GM10266 (cell line): Measurements from ENCODE around the gene COX14.

Source experiments
- DNase-seq: peaks from one replicate; pipeline ENCODE4 v3.0.0; 2012; ENCODE audit errors: extremely low spot score
- TF ChIP-seq, protein P1 (sequence below): IDR thresholded peaks from 2 replicates; pipeline ENCODE4 v1.5.1; 2012; ENCODE audit warnings: mild to moderate bottlenecking, low read depth; ENCODE audit not compliant: control insufficient read depth, insufficient read depth; ENCODE audit errors: missing control alignments

COX14 gene

DNA sequence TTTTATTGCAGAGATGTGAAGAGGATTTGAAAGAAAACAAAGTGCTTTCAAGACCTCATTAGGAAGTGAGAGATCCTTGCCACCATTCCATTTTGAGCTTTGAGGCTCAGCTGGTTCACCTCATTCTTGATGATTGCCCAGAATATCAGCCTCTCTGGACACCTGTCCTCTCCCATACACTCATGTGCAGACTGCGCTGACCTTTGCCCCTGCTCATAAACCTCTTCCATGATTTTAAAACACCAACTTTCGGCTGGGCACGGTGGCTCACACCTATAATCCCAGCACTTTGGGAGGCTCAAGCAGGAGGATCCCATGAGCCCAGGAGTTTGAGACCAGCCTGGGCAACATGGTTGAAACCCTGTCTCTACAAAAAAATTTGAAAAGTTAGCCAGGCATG is 8.9 kb downstream of the COX14 start:
- TF ChIP-seq, protein P1, sequence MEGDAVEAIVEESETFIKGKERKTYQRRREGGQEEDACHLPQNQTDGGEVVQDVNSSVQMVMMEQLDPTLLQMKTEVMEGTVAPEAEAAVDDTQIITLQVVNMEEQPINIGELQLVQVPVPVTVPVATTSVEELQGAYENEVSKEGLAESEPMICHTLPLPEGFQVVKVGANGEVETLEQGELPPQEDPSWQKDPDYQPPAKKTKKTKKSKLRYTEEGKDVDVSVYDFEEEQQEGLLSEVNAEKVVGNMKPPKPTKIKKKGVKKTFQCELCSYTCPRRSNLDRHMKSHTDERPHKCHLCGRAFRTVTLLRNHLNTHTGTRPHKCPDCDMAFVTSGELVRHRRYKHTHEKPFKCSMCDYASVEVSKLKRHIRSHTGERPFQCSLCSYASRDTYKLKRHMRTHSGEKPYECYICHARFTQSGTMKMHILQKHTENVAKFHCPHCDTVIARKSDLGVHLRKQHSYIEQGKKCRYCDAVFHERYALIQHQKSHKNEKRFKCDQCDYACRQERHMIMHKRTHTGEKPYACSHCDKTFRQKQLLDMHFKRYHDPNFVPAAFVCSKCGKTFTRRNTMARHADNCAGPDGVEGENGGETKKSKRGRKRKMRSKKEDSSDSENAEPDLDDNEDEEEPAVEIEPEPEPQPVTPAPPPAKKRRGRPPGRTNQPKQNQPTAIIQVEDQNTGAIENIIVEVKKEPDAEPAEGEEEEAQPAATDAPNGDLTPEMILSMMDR: no peak
- DNase-seq: no peak

DNA sequence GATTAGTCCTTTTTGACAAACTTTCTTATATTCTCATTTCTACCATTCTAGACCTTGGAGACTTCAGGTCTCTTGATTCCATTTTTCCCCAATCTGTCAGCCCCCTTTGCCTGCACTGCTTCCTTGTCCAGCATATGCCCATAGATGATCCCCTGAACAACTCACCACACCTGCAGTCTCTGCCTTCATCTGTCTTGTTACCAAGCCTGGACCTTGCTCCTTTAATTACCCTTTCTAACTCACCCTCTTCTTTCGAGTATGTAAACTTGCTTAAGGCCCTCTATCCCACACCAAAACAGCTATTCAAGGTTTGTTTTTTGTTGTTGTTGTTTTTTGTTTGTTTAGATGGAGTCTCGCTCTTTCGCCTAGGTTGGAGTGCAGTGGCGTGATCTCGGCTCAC is 9.6 kb downstream of the COX14 start:
- DNase-seq: no peak
- TF ChIP-seq, protein P1: no peak

DNA sequence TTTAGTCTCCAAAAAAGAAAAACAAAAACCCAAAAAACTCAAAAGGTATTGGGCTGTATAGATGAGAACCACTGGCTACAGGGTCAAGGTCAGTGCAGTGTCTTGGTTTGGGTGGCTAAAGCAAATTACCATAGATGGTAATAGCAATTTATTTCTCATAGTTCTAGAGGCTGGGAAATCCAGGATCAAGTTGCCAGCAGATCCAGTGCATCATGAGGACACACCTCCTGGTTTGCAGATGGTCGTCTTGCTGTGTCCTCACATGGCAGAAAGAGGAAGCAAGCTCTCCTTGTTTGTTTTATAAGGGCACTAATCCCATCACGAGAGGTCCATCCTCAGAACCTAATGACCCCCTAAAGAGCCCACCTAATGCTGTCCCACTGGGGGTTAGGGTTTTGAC is 11.2 kb downstream of the COX14 start:
- TF ChIP-seq, protein P1: no peak
- DNase-seq: no peak

DNA sequence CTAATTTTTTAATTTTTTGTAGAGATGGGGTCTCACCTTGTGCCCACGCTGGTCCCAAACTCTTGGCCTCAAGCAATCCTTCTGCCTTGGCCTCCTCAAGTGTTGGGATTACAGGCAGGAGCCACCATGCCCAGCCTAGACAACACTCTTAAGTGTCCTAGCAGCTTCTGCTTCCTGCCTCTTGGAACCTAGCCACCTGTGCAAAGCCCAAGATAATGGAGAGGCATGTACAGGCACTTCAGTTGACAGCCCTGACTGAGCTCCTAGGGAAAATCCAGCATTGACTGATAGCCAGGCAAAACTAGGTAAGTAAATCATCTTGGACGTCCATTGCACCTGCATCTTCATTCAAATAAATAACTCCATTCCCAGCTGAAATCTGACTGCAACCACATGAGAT is 15.5 kb downstream of the COX14 start:
- no peak for DNase-seq
- TF ChIP-seq, protein P1: no peak

DNA sequence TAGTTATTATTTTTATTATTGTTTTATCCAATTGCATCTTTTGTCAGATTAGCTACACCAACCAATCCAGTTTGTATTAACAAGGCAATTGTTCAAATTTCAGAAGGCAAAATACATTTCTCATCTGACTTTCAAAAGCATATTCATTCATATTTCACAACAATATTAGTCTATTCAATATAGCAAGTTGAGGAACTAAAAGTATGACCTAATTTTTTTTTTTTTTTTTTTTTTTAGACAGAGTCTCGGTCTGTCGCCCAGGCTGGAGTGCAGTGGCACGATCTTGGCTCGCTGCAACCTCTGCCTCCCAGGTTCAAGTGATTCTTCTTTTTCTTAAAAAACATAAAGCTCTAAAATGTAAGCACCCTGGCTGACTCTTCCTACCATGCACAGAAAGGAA is 17.3 kb downstream of the COX14 start:
- no peak for DNase-seq
- TF ChIP-seq, protein P1: no peak

DNA sequence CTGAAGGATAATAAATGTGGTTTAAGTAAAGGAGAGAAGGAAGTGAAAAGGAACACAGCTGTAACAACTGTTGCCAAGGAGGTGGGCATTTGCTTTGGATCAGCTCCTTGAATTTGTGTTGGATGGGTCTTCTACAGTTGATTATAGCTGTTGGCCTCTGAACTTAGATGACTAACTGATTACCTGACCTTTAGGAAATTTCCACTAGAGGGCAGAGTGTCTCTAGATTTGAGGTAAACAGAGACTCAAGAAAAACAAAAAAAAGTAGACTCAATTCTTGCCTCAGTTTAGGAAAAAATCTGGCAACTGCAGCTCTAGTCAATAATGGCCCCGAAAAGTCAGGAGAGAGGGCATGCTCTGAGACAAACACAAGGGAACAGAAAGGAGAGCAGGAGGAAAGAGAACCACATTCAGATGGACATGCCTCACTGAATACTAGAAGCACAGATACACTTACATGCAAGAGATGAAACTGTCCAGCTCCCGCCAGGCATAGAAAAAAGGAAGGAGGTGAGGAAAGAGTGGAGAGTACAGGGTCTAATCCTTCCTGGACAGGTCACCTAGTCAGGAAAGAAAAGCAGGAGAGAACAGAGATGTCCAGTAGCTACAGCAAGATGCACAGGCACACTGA is 20.6 kb downstream of the COX14 start:
- TF ChIP-seq, protein P1: peak; percentile 65

DNA sequence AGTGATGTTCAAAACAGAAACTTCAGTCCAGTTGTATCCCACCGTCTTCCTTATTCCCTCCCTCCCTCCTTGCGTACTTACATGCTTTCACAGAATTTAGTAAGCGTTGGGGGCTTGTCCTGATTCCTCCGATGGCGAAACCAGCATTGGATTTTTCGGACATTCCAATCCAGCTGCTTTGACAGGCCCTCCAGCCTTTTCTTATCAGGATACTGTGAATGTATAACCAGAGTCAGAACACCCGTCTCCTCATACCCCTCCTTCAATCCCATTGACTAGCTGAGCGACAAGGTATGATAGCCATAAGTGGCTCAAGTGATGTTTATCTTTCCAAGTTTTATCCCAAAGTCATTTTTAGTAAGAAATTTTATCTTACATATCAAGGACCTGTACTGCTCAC is 31.0 kb downstream of the COX14 start:
- DNase-seq: no peak
- TF ChIP-seq, protein P1: no peak

More for the DNA sequence above, 20.6 kb downstream of the COX14 start:
- DNase-seq: peak; percentile 24
